ENCODE data around the gene C9orf50. TPM values are rescaled to one million over a fixed set of nuclear protein-coding genes. Genes with fewer than 3 reads are reported as not detected.

Gene C9orf50
- total RNA-seq, 1 donor from 2014 or later: not detected

- no peak for DNase-seq (ENCODE audit: low read depth in 2 of 2)
These were observed 9.5 kb downstream of the C9orf50 start for GRCh38 chr9:129611307-129611800.

GRCh38 chr9:129610473-129611306, 10.2 kb downstream of the C9orf50 start:
- DNase-seq (ENCODE audit: low read depth in 2 of 2): peak; percentile 30 to 65

GRCh38 chr9:129610213-129610472, 10.8 kb downstream of the C9orf50 start:
- no peak for DNase-seq (ENCODE audit: low read depth in 2 of 2)

- DNase-seq (ENCODE audit: low read depth in 2 of 2): peak in 1 of 2 donors; percentile 19
These were observed 11.3 kb downstream of the C9orf50 start for GRCh38 chr9:129609486-129610212.

DNA sequence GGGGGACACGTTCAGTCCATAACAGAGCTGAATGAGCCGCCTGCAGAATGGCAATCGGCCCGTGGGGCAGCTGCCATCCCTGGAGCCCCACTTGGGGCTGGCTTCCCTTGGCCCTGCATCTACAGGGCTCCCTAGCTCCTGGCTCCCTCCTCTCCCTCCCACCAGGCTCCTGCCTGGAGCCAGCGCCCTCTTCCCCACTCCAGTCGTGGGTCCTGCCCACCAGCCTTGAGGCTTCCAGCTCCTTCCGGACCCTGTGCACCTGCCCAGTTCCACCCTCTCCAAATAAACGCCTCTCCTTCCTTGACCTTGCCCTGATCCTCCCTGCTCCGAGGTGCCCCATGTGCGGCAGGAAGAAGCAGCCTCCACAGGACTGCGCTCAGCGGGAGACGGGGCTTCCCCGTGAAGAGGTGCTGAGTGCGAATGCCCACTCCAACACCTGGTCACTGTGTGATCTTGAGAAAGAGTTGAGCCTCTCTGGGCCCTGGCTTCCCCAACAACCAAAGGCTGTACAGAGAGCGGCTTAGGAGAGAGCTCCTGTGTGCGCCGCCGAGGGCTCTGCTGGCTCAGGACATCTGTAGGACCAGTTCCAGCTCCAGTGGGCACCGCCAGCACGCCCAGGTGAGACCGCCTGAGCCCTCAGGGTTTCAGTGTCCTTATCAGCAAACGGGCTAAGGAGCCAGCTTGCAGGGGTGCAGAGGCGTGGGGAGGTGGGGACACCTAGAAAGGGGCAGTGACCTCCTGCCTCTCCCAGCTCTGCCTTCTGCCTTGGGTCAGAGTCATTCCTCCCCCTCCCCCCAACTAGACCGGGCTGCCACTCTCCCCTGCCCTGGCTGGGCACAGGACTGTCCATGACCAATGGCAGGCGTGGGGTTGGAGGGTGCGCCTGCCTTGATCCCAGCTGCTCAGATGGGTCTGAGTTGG, 12.1 kb downstream of the C9orf50 start:
- no peak for DNase-seq (ENCODE audit: low read depth in 2 of 2)

DNA sequence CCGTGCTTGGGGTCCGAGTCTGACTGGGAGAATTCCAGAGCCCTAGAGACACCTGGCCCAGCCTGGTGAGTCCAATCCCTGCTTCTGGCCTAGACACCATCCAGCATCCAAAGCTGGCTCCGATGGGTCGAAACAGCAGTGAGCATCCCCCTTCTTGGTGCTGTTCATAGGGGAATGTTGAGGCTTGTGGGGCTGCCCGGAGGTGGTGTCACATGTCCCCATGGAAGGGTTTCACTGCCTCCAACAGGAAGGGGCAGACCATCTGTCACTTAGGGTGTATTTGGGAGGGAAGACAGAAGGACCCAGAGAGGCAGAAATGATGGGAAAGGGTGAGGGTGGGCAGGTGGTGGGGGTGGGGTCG, 13.9 kb downstream of the C9orf50 start:
- no peak for DNase-seq (ENCODE audit: low read depth in 2 of 2)

DNA sequence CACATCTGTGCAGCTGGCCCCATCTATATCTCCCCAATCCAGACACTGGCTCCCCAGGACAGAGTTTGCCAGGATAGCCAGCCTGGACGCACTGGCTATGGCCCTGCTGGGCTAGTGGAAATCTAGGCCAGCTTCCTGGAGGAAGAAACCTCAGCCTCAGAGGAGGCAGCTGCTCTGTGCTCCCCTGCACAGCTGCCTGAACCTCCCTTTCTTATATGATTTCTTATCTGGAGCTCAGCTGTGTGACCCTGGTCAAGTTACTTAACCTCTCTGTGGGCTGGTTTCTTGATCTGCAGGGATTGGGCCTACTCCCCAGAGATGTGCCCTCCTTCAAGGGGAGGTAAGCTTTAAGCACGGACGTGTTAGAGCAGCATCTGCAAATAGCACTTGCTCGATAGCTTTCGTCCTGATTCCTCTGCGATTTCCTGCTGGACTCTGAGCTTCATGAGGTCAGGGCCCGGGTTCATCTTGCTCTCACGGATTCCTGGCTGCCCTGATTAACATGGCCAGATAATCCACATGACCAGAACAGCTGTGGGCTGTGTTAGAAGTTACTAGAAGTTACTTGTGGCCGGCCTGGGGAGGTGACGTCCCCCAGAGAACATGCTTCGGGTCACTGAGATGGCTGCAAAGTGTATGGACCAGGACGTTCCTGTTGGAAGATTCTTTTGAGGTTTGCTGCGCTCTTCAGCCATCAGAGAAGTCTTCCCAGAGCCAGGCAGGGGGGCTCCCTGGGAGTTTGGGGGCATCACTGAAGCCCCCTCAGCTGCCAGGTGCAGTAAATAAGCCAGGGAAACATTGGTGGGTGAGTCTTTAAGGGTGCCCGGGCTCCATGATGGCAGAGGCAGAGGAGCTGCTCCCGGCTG, 14.5 kb downstream of the C9orf50 start:
- DNase-seq (ENCODE audit: low read depth in 2 of 2): no peak

DNA sequence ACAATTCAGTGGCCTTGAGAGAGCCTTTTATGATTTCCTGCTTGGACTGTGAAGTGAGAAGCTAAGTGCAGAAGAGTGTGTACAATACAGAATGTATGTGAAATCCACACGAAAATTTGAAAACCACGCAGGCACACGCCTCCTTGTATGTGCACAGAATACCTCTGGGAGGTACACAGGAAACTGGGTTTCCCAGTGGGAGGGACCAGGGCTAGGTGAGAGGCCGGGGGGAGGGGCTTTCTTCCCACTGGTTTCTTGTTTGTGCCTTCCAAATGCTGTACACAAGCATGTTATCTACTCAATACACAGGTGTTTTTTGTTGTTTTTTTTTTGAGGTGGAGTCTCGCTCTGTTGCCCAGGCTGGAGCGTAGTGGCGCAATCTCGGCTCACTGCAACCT, 16.1 kb downstream of the C9orf50 start:
- no peak for DNase-seq (ENCODE audit: low read depth in 2 of 2)

DNA sequence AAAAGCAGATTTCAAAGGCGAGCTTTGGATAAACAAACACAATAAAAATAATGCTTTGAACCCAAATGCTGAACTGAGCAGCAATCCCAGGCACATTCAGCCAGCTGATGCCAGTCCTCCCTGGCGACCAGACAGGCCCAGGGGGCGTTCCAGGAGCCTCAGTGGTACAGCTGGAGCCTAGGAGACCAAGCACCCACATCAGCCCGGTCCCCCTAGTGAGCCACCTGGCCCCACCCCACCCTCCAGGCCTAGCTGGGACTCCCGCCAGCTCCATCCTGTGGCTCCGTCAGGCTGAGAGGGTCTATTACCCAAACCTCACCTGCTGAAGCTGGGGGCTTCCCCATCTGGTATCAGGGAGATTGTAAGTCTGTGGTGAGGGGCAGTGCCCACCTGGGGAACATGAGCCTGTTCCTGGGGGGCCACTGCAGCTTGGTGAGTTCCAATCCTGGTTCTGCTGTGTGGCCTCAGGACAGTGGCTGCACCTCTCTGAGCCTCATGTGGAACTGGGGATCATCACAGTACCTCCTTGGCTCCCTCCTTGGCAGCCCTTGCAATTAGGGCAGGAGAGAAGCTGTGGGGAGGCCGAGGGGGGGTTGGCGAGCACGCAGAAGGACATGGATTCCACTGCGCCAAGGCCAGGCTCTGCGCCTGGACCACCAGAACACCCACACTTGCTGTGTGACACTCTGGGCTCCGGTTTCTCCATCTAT, 16.7 kb downstream of the C9orf50 start:
- DNase-seq (ENCODE audit: low read depth in 2 of 2): no peak

DNA sequence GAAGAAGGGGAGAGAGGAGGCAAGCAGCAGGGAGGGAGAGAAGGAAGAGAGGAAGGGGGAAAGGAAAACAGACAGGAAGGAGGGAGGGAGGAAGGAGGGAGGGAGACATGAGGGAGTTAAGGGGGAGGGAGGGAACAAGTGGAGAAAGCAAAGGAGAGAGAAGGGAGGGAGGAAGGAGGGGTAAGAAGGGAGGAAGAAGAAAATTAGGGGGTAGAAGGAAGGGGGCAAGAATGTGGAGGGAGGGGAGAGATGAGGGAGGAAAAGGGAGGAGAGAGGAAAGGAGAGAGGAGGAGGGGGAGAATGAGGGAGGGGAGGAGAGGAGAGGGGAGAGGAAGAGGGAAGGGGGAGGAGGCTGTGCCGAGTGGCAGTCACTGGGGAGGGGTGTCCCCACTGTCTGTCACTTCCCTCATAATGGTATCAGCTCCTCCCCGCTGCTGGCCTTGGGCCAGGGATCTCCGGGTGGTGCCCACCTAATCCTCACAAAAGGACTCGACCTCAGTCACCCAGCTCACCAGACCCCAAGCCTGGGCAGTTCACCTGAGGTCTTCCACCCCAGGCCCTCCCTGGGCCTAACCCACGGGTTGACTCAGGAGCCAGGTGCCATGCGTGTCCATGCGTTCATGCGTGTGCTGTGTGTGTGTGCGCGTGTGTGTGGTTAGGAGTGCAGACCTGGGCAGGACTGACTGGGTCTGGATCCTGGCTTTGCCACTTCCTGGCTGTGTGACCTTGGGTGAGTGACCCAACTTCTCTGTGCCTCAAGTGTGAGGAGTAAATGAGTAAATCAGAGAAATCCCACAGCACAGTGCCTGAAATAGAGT, 18.1 kb downstream of the C9orf50 start:
- no peak for DNase-seq (ENCODE audit: low read depth in 2 of 2)

- DNase-seq (ENCODE audit: low read depth in 2 of 2): no peak
These were observed 19.7 kb downstream of the C9orf50 start for GRCh38 chr9:129601082-129601674.

- no peak for DNase-seq (ENCODE audit: low read depth in 2 of 2)
These were observed 22.8 kb downstream of the C9orf50 start for GRCh38 chr9:129598089-129598596.

- peak in 1 of 2 donors; percentile 50 for DNase-seq (ENCODE audit: low read depth in 2 of 2)
These were observed 23.4 kb downstream of the C9orf50 start for GRCh38 chr9:129597355-129598088.

- DNase-seq (ENCODE audit: low read depth in 2 of 2): no peak
These were observed 24.2 kb downstream of the C9orf50 start for GRCh38 chr9:129596541-129597331.

DNA sequence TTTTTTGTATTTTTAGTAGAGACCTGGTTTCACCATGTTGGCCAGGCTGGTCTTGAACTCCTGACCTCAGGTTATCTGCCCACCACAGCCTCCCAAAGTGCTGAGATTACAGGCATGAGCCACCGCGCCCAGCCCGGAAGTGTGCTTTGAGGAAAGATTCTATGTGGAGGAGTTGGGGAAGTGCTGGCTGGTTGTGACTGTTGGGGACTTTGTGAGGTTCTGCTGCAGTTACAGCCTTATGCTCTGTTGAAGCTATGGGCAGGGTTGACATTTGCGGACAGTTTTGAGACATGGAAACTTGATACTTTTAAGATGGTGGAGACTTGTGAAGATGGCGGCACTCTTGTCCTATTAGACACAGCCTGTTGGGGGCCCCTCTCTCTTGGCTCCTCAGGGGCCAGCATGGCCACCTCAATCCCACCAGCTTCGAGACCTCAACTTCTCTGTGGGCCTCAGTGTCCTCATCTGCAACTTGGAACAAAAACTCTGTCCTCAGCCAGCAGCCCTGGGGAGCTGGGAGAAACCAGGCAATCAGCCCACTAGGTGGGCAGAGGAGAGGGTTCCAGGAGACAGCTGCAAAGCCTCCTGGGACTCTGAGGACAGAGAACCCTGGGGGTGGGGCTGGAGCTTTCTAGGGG, 24.9 kb downstream of the C9orf50 start:
- DNase-seq (ENCODE audit: low read depth in 2 of 2): no peak

DNA sequence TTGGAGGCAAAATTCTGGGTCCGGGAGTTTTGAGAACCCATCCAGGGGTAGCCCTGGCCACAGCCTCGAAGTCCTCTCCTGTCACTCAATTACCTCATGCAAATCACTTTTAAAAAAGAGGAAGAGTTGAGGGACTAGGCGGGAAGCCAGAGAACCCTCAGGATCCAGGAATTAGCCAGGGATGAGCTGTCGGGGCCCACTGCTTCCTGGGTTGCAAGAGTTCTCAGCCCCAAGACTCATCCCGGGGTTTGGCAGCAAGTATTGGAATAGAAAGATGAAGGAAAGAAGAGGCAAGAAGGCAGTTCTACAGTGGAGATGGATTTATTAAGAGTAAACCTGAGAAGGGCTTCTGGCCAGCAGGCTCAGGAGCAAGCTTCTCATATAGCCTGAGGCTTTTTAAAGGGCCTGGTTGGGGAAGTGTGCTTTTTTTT, 25.6 kb downstream of the C9orf50 start:
- DNase-seq (ENCODE audit: low read depth in 2 of 2): no peak

DNA sequence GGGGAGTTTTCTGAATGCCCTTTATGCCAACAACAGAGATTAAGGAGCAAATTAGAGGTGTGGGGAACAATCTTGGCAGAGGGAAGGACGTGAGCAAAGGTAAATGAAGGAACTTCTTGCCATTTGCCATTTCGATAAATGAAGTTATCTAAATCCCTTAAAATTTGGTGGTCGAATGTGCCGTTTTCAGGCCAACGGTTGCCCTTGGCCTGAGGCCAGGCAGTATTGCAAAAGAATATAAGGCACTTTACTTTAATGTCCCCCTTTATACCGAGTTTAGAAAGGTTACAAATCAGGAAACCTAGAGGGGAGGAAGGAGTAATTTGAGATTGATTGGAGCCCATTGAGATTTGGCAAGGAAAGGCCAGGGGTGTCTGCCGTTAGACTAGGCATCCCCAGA, 26.3 kb downstream of the C9orf50 start:
- DNase-seq (ENCODE audit: low read depth in 2 of 2): no peak

All from dermis microvascular lymphatic vessel endothelial cell (primary cell).